Breast epithelium (tissue), 4 donors: ENCODE data around the gene SPATA6L. TPM values are rescaled to one million over a fixed set of nuclear protein-coding genes. Genes with fewer than 3 reads are reported as not detected.

Experiments
- DNase-seq, 2 donors: peaks; one replicate each; pipeline ENCODE4 v3.0.0-alpha.2; 2019; ENCODE audit warnings: low spot score in 2 of 2
- H3K27ac ChIP-seq, 2 donors: fragments of 200-600 bp; sonication (generic) in 1 of 2; one replicate each; pipeline ENCODE4 v1.5.1; 2016 to 2019; ENCODE audit warnings: mild to moderate bottlenecking in 1 of 2
- H3K27me3 ChIP-seq, 2 donors: fragments of 200-600 bp; sonication (generic) in 1 of 2; one replicate each; pipeline versions ENCODE4 v1.5.1 to v1.6.0; 2017 to 2019; ENCODE audit warnings: control low read depth in 1 of 2, mild to moderate bottlenecking in 1 of 2
- H3K36me3 ChIP-seq: fragments of 200-600 bp; one replicate; pipeline ENCODE4 v1.5.1; 2019
- H3K4me1 ChIP-seq, 2 donors: fragments of 200-600 bp; sonication (generic); one replicate each; pipeline ENCODE4 v1.5.1; 2016 to 2019; ENCODE audit warnings: control low read depth in 1 of 2
- H3K4me3 ChIP-seq, 3 donors: fragments of 200-600 bp; sonication (generic); 1 replicate in 2 of 3; 2 replicates in 1 of 3; pipeline ENCODE4 v1.5.1; 2016 to 2019; ENCODE audit warnings: mild to moderate bottlenecking in 3 of 3, moderate library complexity in 2 of 3
- H3K9me3 ChIP-seq, 2 donors: fragments of 200-600 bp; sonication (generic) in 1 of 2; one replicate each; pipeline ENCODE4 v1.5.1; 2016 to 2019; ENCODE audit warnings: control low read depth in 1 of 2
- CTCF ChIP-seq, 3 donors: fragments of 450-650 bp; IDR thresholded peaks; one replicate each; pipeline ENCODE4 v1.5.1; 2016 to 2017; ENCODE audit warnings: antibody characterized with exemption in 3 of 3, mild to moderate bottlenecking in 3 of 3, moderate library complexity in 3 of 3
- POLR2A ChIP-seq: fragments of 450-650 bp; IDR thresholded peaks from one replicate; pipeline ENCODE4 v1.6.1; 2016; ENCODE audit warnings: antibody characterized with exemption, mild to moderate bottlenecking, moderate library complexity
- POLR2AphosphoS5 ChIP-seq, 3 donors: sonication (generic); formaldehyde crosslinking; IDR thresholded peaks; one replicate each; pipeline ENCODE4 v1.6.1; 2017; ENCODE audit warnings: antibody characterized with exemption in 3 of 3
- intact Hi-C: fragments of 100-400 bp; cut with DNase I; formaldehyde crosslinking; loops from one replicate; pipeline ENCODE4 v1.15.1; 2023; ENCODE audit warnings: low total_unique reads
- total RNA-seq, 3 donors: library from RNA; depleted of rRNA; stranded (reverse); fragments of >200 nt; gene quantifications; one replicate each; pipeline ENCODE4 v1.1.0, GENCODE V29; 2016

SPATA6L gene
- total RNA-seq = 10 to 100 TPM in 2 of 3 donors, 1 to 10 TPM in 1; 1.4 to 22.5 (median 14.4) TPM

GRCh38 chr9:4666042-4666699 lies at the start of gene SPATA6L:
Gene SPATA6L, minus strand, starts transcription at chr9:4666480. Its CDS starts 230 bp downstream, at chr9:4666250.
- intact Hi-C loops = no loop called here
- Histone ChIP-seq H3K4me3 (peak within 1 kb of the TSS; percentile 39 to 72 (median 58)), H3K4me1 (peaks cover 0 to 11% of the 10 kb centered on the region in 2 donors), H3K9me3 (no peaks in the 10 kb centered on the region), H3K36me3 (no peaks in the 10 kb centered on the region), H3K27me3 (no peaks in the 10 kb centered on the region), H3K27ac (peak within 1 kb of the TSS; percentile 91 to 92)
- TF ChIP-seq POLR2A = peak; percentile 33
- no peak for TF ChIP-seq CTCF (IDR thresholded peaks at IDR 0.05)
- peak; percentile 32 to 73 (median 60) for TF ChIP-seq POLR2AphosphoS5 (IDR thresholded peaks at IDR 0.05)
- peak; percentile 70 to 77 for DNase-seq

GRCh38 chr9:4714266-4715016 lies 48.2 kb upstream of the SPATA6L start:
- no peak for DNase-seq

GRCh38 chr9:4713849-4714248 lies 47.6 kb upstream of the SPATA6L start:
- H3K4me1 ChIP-seq = no peaks in the 10 kb centered on the region
- no peak overlapping the region for H3K27ac ChIP-seq
- H3K4me3 ChIP-seq = no peak overlapping the region
- TF ChIP-seq CTCF (IDR thresholded peaks at IDR 0.05) = no peak
- TF ChIP-seq POLR2A = no peak
- no peak for TF ChIP-seq POLR2AphosphoS5 (IDR thresholded peaks at IDR 0.05)
- intact Hi-C loops = no loop called here
- peaks cover 10% of the 10 kb centered on the region for H3K36me3 ChIP-seq
- no peaks in the 10 kb centered on the region for H3K27me3 ChIP-seq
- no peaks in the 10 kb centered on the region for H3K9me3 ChIP-seq
- DNase-seq = no peak

More at GRCh38 chr9:4714266-4715016, 48.2 kb upstream of the SPATA6L start:
- intact Hi-C loops = no loop called here
- TF ChIP-seq POLR2A (no peak), POLR2AphosphoS5 (IDR thresholded peaks at IDR 0.05) (no peak), CTCF (IDR thresholded peaks at IDR 0.05) (no peak)
- Histone ChIP-seq H3K9me3 (no peaks in the 10 kb centered on the region), H3K4me3 (no peak overlapping the region), H3K36me3 (peaks cover 10% of the 10 kb centered on the region), H3K4me1 (no peaks in the 10 kb centered on the region), H3K27me3 (no peaks in the 10 kb centered on the region), H3K27ac (no peak overlapping the region)

GRCh38 chr9:4709380-4709779 lies 43.1 kb upstream of the SPATA6L start:
- Histone ChIP-seq H3K9me3 (no peaks in the 10 kb centered on the region), H3K27ac (no peak overlapping the region), H3K4me3 (no peak overlapping the region), H3K36me3 (peaks cover 10% of the 10 kb centered on the region), H3K4me1 (no peaks in the 10 kb centered on the region), H3K27me3 (no peaks in the 10 kb centered on the region)
- no peak for DNase-seq
- intact Hi-C loops = no loop called here
- TF ChIP-seq POLR2AphosphoS5 (IDR thresholded peaks at IDR 0.05) (no peak), POLR2A (no peak), CTCF (IDR thresholded peaks at IDR 0.05) (no peak)
